ENCODE data around the gene ITPR1.
"Not testable (repeated sequence)": the region's sequence is repeated elsewhere in the genome, so short reads cannot be mapped to it uniquely, and the experiment has no call there.

The ITPR1 gene

GRCh38 chr3:4587061-4587837 lies 94.1 kb downstream of the ITPR1 start:
- H3K4me3 ChIP-seq (ENCODE audit: low read depth, low read length) = no peak overlapping the region
- no peak for TF ChIP-seq CTCF (IDR thresholded peaks at IDR 0.05; ENCODE audit: low read depth, low read length, missing control alignments)
- in situ Hi-C loops (cut with HindIII; ENCODE audit: low sequenced_read_pairs) = no loop called here
- DNase-seq (ENCODE audit: low read depth) = no peak

GRCh38 chr3:4587838-4588105 lies 94.6 kb downstream of the ITPR1 start:
- TF ChIP-seq CTCF (IDR thresholded peaks at IDR 0.05; ENCODE audit: low read depth, low read length, missing control alignments) = no peak
- in situ Hi-C loops (cut with HindIII; ENCODE audit: low sequenced_read_pairs) = no loop called here
- no peak overlapping the region for H3K4me3 ChIP-seq (ENCODE audit: low read depth, low read length)
- no peak for DNase-seq (ENCODE audit: low read depth)

- no peak for TF ChIP-seq CTCF (IDR thresholded peaks at IDR 0.05; ENCODE audit: low read depth, low read length, missing control alignments)
- in situ Hi-C loops (cut with HindIII; ENCODE audit: low sequenced_read_pairs) = no loop called here
- DNase-seq (ENCODE audit: low read depth) = no peak
- no peak overlapping the region for H3K4me3 ChIP-seq (ENCODE audit: low read depth, low read length)
Observed at GRCh38 chr3:4588466-4588865, 95.3 kb downstream of the ITPR1 start.

DNA sequence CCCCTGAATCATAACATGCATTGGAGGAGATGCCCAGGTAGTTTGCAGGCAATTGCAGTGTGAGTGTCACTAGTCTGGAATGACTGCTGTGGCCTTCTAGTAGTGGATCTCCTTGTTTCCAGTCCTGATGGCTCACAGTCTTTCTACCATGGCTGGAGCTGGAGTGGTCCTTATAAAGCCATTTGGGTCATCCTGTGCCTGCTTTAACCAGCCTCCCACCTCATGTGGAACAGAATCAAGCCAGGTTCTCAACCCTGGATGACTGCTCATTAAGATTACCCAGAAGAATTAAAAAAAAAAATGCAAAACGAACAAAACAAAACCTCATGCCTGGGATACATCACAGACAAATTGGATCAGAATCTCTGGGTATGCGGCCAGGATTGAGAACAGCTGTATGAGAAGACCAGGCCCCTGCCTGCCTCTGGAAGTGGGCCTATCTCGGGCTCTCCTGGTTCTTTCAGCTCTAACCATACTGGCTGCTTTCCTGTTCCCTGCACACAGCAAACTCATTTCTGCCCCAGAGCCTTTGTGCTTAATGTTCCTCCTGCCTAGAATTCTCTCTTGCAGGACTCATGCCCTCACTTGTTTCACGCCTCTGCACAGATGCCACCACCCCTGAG lies 96.4 kb downstream of the ITPR1 start:
- in situ Hi-C loops (cut with HindIII; ENCODE audit: low sequenced_read_pairs) = no loop called here
- DNase-seq (ENCODE audit: low read depth) = no peak
- no peak for TF ChIP-seq CTCF (IDR thresholded peaks at IDR 0.05; ENCODE audit: low read depth, low read length, missing control alignments)
- no peak overlapping the region for H3K4me3 ChIP-seq (ENCODE audit: low read depth, low read length)

GRCh38 chr3:4590849-4591248 lies 97.7 kb downstream of the ITPR1 start:
- DNase-seq (ENCODE audit: low read depth); in situ Hi-C loops (cut with HindIII; ENCODE audit: low sequenced_read_pairs): not testable (repeated sequence)

GRCh38 chr3:4591669-4592068 lies 98.5 kb downstream of the ITPR1 start:
- DNase-seq (ENCODE audit: low read depth) = no peak
- no peak overlapping the region for H3K4me3 ChIP-seq (ENCODE audit: low read depth, low read length)
- no peak for TF ChIP-seq CTCF (IDR thresholded peaks at IDR 0.05; ENCODE audit: low read depth, low read length, missing control alignments)
- in situ Hi-C loops (cut with HindIII; ENCODE audit: low sequenced_read_pairs) = no loop called here

More at GRCh38 chr3:4590849-4591248, 97.7 kb downstream of the ITPR1 start:
- not testable (repeated sequence) for H3K4me3 ChIP-seq (ENCODE audit: low read depth, low read length)

DNA sequence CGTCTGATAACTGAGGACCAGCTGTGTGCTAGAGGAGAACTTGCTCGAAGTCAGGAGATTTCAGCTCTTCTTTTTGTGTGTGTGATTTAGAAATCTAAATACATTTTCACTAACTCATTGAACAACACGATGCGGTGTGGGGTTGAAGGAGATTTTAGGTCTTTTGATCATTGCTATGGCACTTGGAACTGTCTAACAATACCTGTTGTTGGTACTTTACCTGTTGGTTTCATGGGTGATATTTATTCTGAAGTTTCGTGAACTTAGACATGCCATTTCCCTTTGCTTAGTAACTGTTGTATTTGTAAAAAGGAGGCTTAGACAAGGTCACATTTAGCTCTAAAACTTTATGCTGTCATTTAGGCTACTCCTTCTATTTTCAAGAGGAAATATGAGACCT lies 99.9 kb downstream of the ITPR1 start:
- no peak overlapping the region for H3K4me3 ChIP-seq (ENCODE audit: low read depth, low read length)
- TF ChIP-seq CTCF (IDR thresholded peaks at IDR 0.05; ENCODE audit: low read depth, low read length, missing control alignments) = no peak
- DNase-seq (ENCODE audit: low read depth) = no peak
- in situ Hi-C loops (cut with HindIII; ENCODE audit: low sequenced_read_pairs) = no loop called here

Measured in astrocyte of the cerebellum (primary cell).